Keratinocyte (primary cell): Measurements from ENCODE around the gene LRRC7. TPM values are rescaled to one million over a fixed set of nuclear protein-coding genes. Genes with fewer than 3 reads are reported as not detected.
"Not testable (repeated sequence)": the region's sequence is repeated elsewhere in the genome, so short reads cannot be mapped to it uniquely, and the experiment has no call there.

Experiments used
- DNase-seq: peaks from one replicate; pipeline ENCODE4 v3.0.0-alpha.2; 2011; ENCODE audit warnings: low read depth, missing footprints, low spot score
- FAIRE-seq: peaks from 2 replicates; lab custom pipeline; 2011; peaks lifted over from hg19 to GRCh38; lab: Jason Lieb, UNC
- H2AFZ ChIP-seq: 2 replicates; pipeline ENCODE4 v1.6.0; 2012; ENCODE audit warnings: low read length, control low read depth, inconsistent platforms; ENCODE audit not compliant: control insufficient read depth
- H3K27ac ChIP-seq: 2 replicates; pipeline ENCODE4 v1.5.1; 2011; ENCODE audit warnings: low read length; ENCODE audit not compliant: control insufficient read depth, insufficient read depth
- H3K27me3 ChIP-seq: 3 replicates; pipeline ENCODE4 v1.6.0; 2011; ENCODE audit warnings: low read length; ENCODE audit not compliant: control insufficient read depth, insufficient read depth; ENCODE audit errors: extremely low read depth
- H3K36me3 ChIP-seq, 2 experiments: 2 replicates in 1 of 2; 3 replicates in 1 of 2; pipeline ENCODE4 v1.5.1; 2011; ENCODE audit warnings: low read length in 2 of 2, mild to moderate bottlenecking in 1 of 2; ENCODE audit not compliant: control insufficient read depth in 2 of 2, insufficient read depth in 2 of 2; ENCODE audit errors: extremely low read depth in 1 of 2
- H3K4me1 ChIP-seq: 3 replicates; pipeline ENCODE4 v1.5.1; 2011; ENCODE audit warnings: low read length; ENCODE audit not compliant: control insufficient read depth, insufficient read depth; ENCODE audit errors: extremely low read depth
- H3K4me2 ChIP-seq: 3 replicates; pipeline ENCODE4 v1.6.0; 2011; ENCODE audit warnings: low read depth, low read length; ENCODE audit not compliant: control insufficient read depth, insufficient read depth; ENCODE audit errors: extremely low read depth
- H3K4me3 ChIP-seq, 3 experiments: fragments of 200-600 bp in 1 of 3; sonication (generic) in 1 of 3; 2 replicates in 2 of 3; 3 replicates in 1 of 3; pipeline ENCODE4 v1.5.1; 2011 to 2016; ENCODE audit warnings: low read length in 3 of 3, mild to moderate bottlenecking in 3 of 3, control low read depth in 2 of 3, inconsistent platforms in 1 of 3, low read depth in 1 of 3, mixed read lengths in 1 of 3, mixed run types in 1 of 3, moderate library complexity in 1 of 3; ENCODE audit not compliant: control insufficient read depth in 2 of 3, insufficient read depth in 2 of 3; ENCODE audit errors: extremely low read depth in 1 of 3
- H3K79me2 ChIP-seq: 2 replicates; pipeline ENCODE4 v1.6.0; 2012; ENCODE audit warnings: low read length; ENCODE audit not compliant: control insufficient read depth, insufficient read depth
- H3K9ac ChIP-seq: 3 replicates; pipeline ENCODE4 v1.6.0; 2011; ENCODE audit warnings: low read length; ENCODE audit not compliant: control insufficient read depth, insufficient read depth; ENCODE audit errors: extremely low read depth
- H3K9me1 ChIP-seq: 3 replicates; pipeline ENCODE4 v1.6.0; 2011; ENCODE audit warnings: low read length; ENCODE audit not compliant: control insufficient read depth, insufficient read depth; ENCODE audit errors: extremely low read depth
- H3K9me3 ChIP-seq: 2 replicates; pipeline ENCODE4 v1.5.1; 2012; ENCODE audit warnings: low read depth, low read length; ENCODE audit not compliant: control insufficient read depth
- H4K20me1 ChIP-seq: 3 replicates; pipeline ENCODE4 v1.6.0; 2011; ENCODE audit warnings: low read length; ENCODE audit not compliant: control insufficient read depth, insufficient read depth; ENCODE audit errors: extremely low read depth
- EZH2 ChIP-seq: IDR thresholded peaks from one replicate; pipeline ENCODE4 v1.6.1; 2012; ENCODE audit warnings: inconsistent platforms, mild to moderate bottlenecking, low read length, moderate library complexity
- dilution Hi-C: fragments of 300-500 bp; cut with MboI; formaldehyde crosslinking; loops from one replicate; pipeline ENCODE4 v1.7.0; 2020; ENCODE audit warnings: low sequenced_read_pairs; ENCODE audit not compliant: extremely low pct_ligation_motif_present
- polyA plus RNA-seq, 5 experiments: library from polyadenylated mRNA; depleted of rRNA in 3 of 5; stranded (reverse) in 3 of 5; stranded (forward) in 1 of 5; unstranded in 1 of 5; fragments of >200 nt; gene quantifications; 1 replicate in 1 of 5; 2 replicates in 3 of 5; 3 replicates in 1 of 5; pipeline versions ENCODE4 v1.2.1 to v1.2.3, GENCODE V29; 2011 to 2012; ENCODE audit warnings: missing spikeins in 2 of 5, low read depth in 1 of 5, low replicate concordance in 1 of 5
- TF ChIP-seq, protein P1 (sequence below), 3 experiments: IDR thresholded peaks in 1 of 3; conservative IDR thresholded peaks in 1 of 3; optimal IDR thresholded peaks in 1 of 3; 2 replicates in 2 of 3; 3 replicates in 1 of 3; pipeline versions ENCODE3 to v1.5.1; 2011; ENCODE audit warnings: low read length in 3 of 3, mild to moderate bottlenecking in 3 of 3, moderate library complexity in 2 of 3, control low read depth in 1 of 3, inconsistent platforms in 1 of 3; ENCODE audit not compliant: insufficient read depth in 2 of 3; ENCODE audit errors: extremely low read depth in 1 of 3

Gene LRRC7
- polyA plus RNA-seq, 1 donor (not counting 4 experiments of a cell fraction or from before 2014, with no cell fraction given), result 0.28 TPM

DNA sequence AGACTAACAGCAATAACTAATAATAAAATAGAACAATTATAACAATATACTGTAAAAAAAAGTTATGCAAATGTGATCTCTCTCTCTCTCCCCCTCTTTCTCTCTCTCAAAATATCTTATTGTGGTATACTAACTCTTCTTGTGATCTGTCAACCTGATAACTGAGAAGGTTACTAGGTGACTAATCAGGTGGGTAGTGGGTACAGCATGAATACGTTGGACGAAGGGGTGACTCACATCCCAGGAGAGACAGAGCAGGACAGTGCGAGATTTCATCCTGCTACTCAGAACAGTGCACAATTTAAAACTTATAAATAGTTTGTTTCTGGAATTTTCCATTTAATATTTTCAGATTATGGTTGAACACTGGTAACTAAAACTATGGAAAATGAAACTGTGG is 380.1 kb downstream of the LRRC7 start:
- FAIRE-seq, result peak; percentile 66

DNA sequence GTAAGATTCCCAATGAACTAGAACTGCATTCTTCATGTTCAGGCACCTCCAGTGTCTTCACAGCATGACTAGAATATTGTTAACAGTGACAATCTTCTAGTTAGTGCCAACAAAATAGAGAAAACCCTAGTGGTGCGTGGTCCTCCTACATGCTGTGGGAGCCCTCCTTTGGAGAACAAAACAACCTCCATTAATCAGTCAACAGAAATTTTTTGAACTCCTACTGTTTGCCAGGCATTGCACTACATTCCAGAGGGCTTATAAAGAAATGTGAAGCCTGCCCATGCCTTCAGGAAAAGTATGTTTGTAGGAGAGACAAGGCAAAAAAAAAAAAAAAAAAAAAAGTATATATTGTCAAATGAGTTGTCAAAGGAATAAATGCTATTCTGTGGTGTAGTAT is 385.0 kb downstream of the LRRC7 start:
- no peaks in the 10 kb centered on the region for H3K27me3 ChIP-seq
- H3K79me2 ChIP-seq, result no peaks in the 10 kb centered on the region
- H2AFZ ChIP-seq, result no peak overlapping the region
- no peaks in the 10 kb centered on the region for H3K9me1 ChIP-seq
- peaks cover 2% of the 10 kb centered on the region for H3K4me1 ChIP-seq
- no peak overlapping the region for H3K4me3 ChIP-seq
- H3K27ac ChIP-seq, result no peak overlapping the region
- H3K9ac ChIP-seq, result no peak overlapping the region
- TF ChIP-seq EZH2, result no peak
- TF ChIP-seq, protein P1, sequence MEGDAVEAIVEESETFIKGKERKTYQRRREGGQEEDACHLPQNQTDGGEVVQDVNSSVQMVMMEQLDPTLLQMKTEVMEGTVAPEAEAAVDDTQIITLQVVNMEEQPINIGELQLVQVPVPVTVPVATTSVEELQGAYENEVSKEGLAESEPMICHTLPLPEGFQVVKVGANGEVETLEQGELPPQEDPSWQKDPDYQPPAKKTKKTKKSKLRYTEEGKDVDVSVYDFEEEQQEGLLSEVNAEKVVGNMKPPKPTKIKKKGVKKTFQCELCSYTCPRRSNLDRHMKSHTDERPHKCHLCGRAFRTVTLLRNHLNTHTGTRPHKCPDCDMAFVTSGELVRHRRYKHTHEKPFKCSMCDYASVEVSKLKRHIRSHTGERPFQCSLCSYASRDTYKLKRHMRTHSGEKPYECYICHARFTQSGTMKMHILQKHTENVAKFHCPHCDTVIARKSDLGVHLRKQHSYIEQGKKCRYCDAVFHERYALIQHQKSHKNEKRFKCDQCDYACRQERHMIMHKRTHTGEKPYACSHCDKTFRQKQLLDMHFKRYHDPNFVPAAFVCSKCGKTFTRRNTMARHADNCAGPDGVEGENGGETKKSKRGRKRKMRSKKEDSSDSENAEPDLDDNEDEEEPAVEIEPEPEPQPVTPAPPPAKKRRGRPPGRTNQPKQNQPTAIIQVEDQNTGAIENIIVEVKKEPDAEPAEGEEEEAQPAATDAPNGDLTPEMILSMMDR (optimal IDR thresholded peaks at IDR 0.05 in 1 of 3, IDR thresholded peaks at IDR 0.05 in 1 of 3, conservative IDR thresholded peaks at IDR 0.05 in 1 of 3; ENCODE audit: extremely low read depth in 1 of 3, insufficient read depth in 2 of 3, low read length in 3 of 3), result no peak
- H3K4me2 ChIP-seq, result no peak overlapping the region
- DNase-seq (no peak), FAIRE-seq (no peak)
- dilution Hi-C loops, result no loop called here
- H3K36me3 ChIP-seq, result no peaks in the 10 kb centered on the region
- H4K20me1 ChIP-seq, result no peaks in the 10 kb centered on the region
- no peaks in the 10 kb centered on the region for H3K9me3 ChIP-seq

More for the DNA sequence above, 380.1 kb downstream of the LRRC7 start:
- no peak overlapping the region for H3K4me3 ChIP-seq
- H3K4me1 ChIP-seq, result peaks cover 2% of the 10 kb centered on the region
- dilution Hi-C loops, result no loop called here
- peak overlapping the region; percentile 15 for H2AFZ ChIP-seq
- H3K27ac ChIP-seq, result no peak overlapping the region
- TF ChIP-seq, protein P1 (optimal IDR thresholded peaks at IDR 0.05 in 1 of 3, IDR thresholded peaks at IDR 0.05 in 1 of 3, conservative IDR thresholded peaks at IDR 0.05 in 1 of 3; ENCODE audit: extremely low read depth in 1 of 3, insufficient read depth in 2 of 3, low read length in 3 of 3), result no peak
- TF ChIP-seq EZH2, result no peak
- no peak for DNase-seq
- H3K9ac ChIP-seq, result no peak overlapping the region
- H3K9me1 ChIP-seq, result no peaks in the 10 kb centered on the region
- H3K79me2 ChIP-seq, result no peaks in the 10 kb centered on the region
- no peaks in the 10 kb centered on the region for H3K27me3 ChIP-seq
- H3K4me2 ChIP-seq, result no peak overlapping the region
- H4K20me1 ChIP-seq, result no peaks in the 10 kb centered on the region
- no peaks in the 10 kb centered on the region for H3K36me3 ChIP-seq
- no peaks in the 10 kb centered on the region for H3K9me3 ChIP-seq

DNA sequence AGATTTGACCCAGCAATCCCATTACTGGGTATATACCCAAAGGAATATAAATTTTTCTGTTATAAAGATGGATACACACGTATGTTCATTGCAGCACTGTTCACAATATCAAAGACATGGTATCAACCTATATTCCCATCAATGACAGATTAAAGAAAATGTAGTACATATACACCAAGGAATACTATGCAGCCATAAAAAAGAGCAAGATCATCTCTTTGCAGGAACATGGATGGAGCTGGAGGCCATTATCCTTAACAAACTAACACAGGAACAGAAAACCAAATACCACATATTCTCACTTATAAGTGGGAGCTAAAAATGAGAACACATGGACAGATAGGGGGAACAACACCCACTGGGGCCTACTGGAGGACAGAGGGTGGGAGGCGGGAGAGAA is 394.7 kb downstream of the LRRC7 start:
- H3K4me1 ChIP-seq, dilution Hi-C loops, FAIRE-seq: not testable (repeated sequence)

More for the DNA sequence above, 394.7 kb downstream of the LRRC7 start:
- H3K9me3 ChIP-seq, H3K79me2 ChIP-seq, H3K4me3 ChIP-seq, H3K9me1 ChIP-seq, H3K9ac ChIP-seq, H3K36me3 ChIP-seq, H2AFZ ChIP-seq, H3K27me3 ChIP-seq, H4K20me1 ChIP-seq, H3K4me2 ChIP-seq, DNase-seq, H3K27ac ChIP-seq: not testable (repeated sequence)
